Left ventricle myocardium inferior (tissue), 1 donor: Measurements from ENCODE around the gene MED15. TPM values are rescaled to one million over a fixed set of nuclear protein-coding genes. Genes with fewer than 3 reads are reported as not detected.

Source experiments
- DNase-seq: peaks from one replicate; pipeline ENCODE4 v3.0.0-alpha.2; 2020
- H3K27ac ChIP-seq: fragments of 200-600 bp; replicated peaks from 2 replicates; pipeline ENCODE4 v1.8.0; 2021
- H3K27me3 ChIP-seq: fragments of 200-600 bp; 2 replicates; pipeline ENCODE4 v1.8.0; 2021; ENCODE audit warnings: low read depth
- H3K36me3 ChIP-seq: fragments of 200-600 bp; 2 replicates; pipeline ENCODE4 v1.8.0; 2021
- H3K4me1 ChIP-seq: fragments of 200-600 bp; 2 replicates; pipeline ENCODE4 v1.8.0; 2021
- H3K4me3 ChIP-seq: fragments of 200-600 bp; 2 replicates; pipeline ENCODE4 v1.8.0; 2021; ENCODE audit warnings: mild to moderate bottlenecking, moderate library complexity
- H3K9me3 ChIP-seq: fragments of 200-600 bp; replicated peaks from 2 replicates; pipeline ENCODE4 v1.8.0; 2021
- intact Hi-C: fragments of 100-400 bp; cut with micrococcal nuclease; formaldehyde crosslinking; loops from one replicate; pipeline ENCODE4 v1.11.0; 2022
- total RNA-seq: library from RNA; stranded (reverse); fragmentation: NEBNext Ultra II Directional; extraction: Animal tissue kit (Norgen Biotek cat#: 25700); gene quantifications from one replicate; pipeline ENCODE4 v1.2.1, GENCODE V29; 2021
- TF ChIP-seq, protein P1 (sequence below): fragments of 200-600 bp; IDR thresholded peaks from 2 replicates; pipeline ENCODE4 v1.8.0; 2021; ENCODE audit warnings: antibody characterized with exemption, mild to moderate bottlenecking, borderline replicate concordance
- donor health status: DM: no; HTN: yes; CAD: no; lungs with severe emphysema.

Gene MED15
- total RNA-seq, 1 donor from 2014 or later = 40.3 TPM

DNA sequence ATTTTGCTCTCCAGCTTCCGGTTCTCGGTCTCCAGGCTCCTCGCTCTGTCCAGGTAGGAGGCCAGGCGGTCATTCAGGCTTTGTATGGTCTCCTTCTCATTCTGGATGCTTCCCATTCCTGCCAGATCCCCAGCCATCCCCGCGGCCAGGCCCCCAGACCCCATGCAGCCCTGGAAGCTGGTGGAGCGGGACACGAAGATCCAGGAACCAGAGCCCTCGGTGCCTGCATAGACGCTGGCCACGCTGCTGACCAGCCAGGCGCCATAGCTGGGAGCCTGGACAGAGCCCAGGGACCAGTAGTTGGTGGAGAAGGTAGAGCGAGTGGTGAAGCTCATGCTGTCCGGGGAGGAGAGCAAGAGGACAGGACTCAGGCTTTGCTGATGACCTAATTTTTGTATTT, 23.6 kb upstream of the MED15 start:
- Histone ChIP-seq H3K4me3 (no peak overlapping the region), H3K27me3 (no peaks in the 10 kb centered on the region), H3K9me3 (no peaks in the 10 kb centered on the region), H3K36me3 (peaks cover 16% of the 10 kb centered on the region), H3K4me1 (peaks cover 19% of the 10 kb centered on the region), H3K27ac (no peak overlapping the region)
- intact Hi-C loops = no loop called here
- TF ChIP-seq, protein P1, sequence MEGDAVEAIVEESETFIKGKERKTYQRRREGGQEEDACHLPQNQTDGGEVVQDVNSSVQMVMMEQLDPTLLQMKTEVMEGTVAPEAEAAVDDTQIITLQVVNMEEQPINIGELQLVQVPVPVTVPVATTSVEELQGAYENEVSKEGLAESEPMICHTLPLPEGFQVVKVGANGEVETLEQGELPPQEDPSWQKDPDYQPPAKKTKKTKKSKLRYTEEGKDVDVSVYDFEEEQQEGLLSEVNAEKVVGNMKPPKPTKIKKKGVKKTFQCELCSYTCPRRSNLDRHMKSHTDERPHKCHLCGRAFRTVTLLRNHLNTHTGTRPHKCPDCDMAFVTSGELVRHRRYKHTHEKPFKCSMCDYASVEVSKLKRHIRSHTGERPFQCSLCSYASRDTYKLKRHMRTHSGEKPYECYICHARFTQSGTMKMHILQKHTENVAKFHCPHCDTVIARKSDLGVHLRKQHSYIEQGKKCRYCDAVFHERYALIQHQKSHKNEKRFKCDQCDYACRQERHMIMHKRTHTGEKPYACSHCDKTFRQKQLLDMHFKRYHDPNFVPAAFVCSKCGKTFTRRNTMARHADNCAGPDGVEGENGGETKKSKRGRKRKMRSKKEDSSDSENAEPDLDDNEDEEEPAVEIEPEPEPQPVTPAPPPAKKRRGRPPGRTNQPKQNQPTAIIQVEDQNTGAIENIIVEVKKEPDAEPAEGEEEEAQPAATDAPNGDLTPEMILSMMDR = no peak
- DNase-seq = no peak

DNA sequence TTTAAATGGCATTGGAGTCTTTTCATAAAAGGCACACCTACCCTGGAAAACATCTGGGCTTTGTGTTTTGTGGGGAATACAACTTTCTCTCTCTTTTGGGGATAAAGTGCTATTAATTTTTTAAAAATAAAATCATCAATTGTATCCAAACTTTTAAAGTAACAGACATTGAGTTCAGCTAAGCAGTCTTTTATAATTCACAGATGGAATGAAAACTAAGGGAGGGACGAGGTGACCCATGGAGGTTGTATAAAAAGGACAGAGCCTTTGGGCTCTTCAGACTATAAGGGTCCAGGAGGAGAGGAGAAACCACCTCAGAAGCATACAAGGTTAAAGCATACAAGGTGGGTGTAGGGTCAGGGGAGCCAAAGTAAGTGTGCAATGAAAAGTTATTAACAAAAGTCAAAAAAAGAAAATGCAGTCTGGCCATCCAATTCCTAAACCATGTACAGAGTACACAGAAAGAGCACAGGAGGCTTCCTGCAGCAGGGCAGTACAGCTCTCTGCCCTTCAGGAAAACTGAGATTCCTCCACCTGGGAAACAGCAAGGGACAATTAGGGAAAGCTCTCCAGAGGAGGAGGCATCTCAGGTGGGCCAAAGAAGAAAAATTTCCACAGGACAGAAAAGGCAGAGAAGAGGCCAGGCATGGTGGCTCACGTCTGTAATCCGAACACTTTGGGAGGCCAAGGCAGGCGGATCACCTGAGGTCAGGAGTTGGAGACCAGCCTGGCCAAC, 22.3 kb upstream of the MED15 start:
- Histone ChIP-seq H3K9me3 (no peaks in the 10 kb centered on the region), H3K4me3 (no peak overlapping the region), H3K36me3 (peaks cover 19% of the 10 kb centered on the region), H3K4me1 (peaks cover 25% of the 10 kb centered on the region), H3K27ac (no peak overlapping the region), H3K27me3 (no peaks in the 10 kb centered on the region)
- TF ChIP-seq, protein P1 = no peak
- DNase-seq = no peak
- intact Hi-C loops = no loop called here

DNA sequence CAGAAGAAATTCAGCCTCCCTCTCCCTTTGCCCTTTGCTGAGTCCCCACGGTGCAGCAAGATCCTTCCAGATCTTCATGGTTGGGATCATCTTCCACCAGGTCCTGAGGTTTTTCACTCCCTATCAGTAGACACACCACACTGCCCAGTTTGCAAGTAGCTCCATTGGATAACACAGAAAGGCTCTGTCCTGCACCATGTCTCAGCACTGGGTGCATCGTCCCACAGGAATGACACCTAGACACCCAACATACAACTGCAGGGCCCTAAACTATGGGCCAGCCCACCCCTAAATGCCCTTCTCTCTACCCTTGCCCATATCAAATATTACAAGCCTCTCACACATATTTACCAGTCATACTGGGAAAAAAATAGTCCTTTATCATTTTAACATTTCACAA, 21.2 kb upstream of the MED15 start:
- Histone ChIP-seq H3K4me3 (no peak overlapping the region), H3K36me3 (peaks cover 19% of the 10 kb centered on the region), H3K27me3 (no peaks in the 10 kb centered on the region), H3K27ac (no peak overlapping the region), H3K4me1 (peaks cover 25% of the 10 kb centered on the region), H3K9me3 (no peaks in the 10 kb centered on the region)
- DNase-seq = no peak
- TF ChIP-seq, protein P1 = no peak
- intact Hi-C loops = no loop called here

DNA sequence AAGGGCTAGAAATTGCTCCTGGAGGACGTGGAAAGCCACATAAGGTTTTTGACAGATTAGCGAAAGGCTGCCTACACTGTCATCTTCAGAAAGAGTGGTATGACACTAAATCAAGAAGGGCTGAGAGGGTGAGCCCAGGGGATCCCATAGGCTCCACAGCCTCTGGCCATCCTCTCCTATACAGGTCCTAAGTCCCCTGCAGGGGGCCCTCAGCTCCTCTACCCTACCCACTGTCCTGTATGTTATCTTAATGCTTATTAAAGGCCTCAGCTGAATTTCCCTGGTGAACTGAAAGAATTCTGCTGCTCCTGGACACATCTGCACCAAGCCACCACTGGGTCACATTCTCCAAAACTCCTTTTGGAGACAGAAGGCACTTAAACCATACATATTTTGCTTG, 19.7 kb upstream of the MED15 start:
- H3K36me3 ChIP-seq = peaks cover 19% of the 10 kb centered on the region
- no peak for DNase-seq
- intact Hi-C loops = no loop called here
- no peak overlapping the region for H3K27ac ChIP-seq
- H3K9me3 ChIP-seq = no peaks in the 10 kb centered on the region
- no peaks in the 10 kb centered on the region for H3K27me3 ChIP-seq
- TF ChIP-seq, protein P1 = no peak
- peaks cover 25% of the 10 kb centered on the region for H3K4me1 ChIP-seq
- no peak overlapping the region for H3K4me3 ChIP-seq

DNA sequence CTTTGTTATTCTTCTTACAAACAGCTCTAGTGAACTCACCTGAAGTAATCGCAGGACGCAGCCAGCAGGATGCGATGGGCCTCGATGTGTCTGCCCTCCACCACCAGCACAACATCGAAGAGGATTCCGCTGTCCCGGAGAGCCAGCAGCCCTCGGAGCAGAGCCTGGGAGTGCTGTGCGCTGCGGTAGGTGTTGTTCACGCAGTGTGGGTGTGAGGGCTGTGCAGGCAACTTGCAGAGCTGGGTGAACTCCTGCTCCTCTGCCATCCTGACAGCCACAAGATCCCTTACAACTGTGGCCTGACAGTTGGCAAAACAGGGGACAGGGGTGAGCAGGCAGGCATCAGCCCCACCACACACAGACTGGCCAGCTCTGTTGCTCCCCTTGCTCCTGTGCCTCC, 18.5 kb upstream of the MED15 start:
- peaks cover 12% of the 10 kb centered on the region for H3K36me3 ChIP-seq
- H3K9me3 ChIP-seq = no peaks in the 10 kb centered on the region
- TF ChIP-seq, protein P1 = no peak
- no peak overlapping the region for H3K27ac ChIP-seq
- H3K4me3 ChIP-seq = no peak overlapping the region
- DNase-seq = no peak
- intact Hi-C loops = no loop called here
- peaks cover 35% of the 10 kb centered on the region for H3K4me1 ChIP-seq
- H3K27me3 ChIP-seq = no peaks in the 10 kb centered on the region
